Activated naive CD8-positive, alpha-beta T cell treated with anti-CD3 and anti-CD28 coated beads for 36 hours (primary cell): ENCODE results near the gene RIMS1. TPM values are rescaled to one million over a fixed set of nuclear protein-coding genes. Genes with fewer than 3 reads are reported as not detected.

ENCODE experiments used
- DNase-seq: peaks from one replicate; pipeline ENCODE4 v3.0.0; 2021
- H3K27ac Mint-ChIP-seq: one replicate; pipeline ENCODE4 v1.8.0; 2022; ENCODE audit warnings: mild to moderate bottlenecking, moderate library complexity, mixed read lengths
- H3K27me3 Mint-ChIP-seq: one replicate; pipeline ENCODE4 v1.8.0; 2022; ENCODE audit warnings: mild to moderate bottlenecking, mixed read lengths
- H3K36me3 Mint-ChIP-seq: one replicate; pipeline ENCODE4 v1.8.0; 2021; ENCODE audit warnings: mild to moderate bottlenecking, mixed read lengths
- H3K4me1 Mint-ChIP-seq: one replicate; pipeline ENCODE4 v1.8.0; 2021; ENCODE audit warnings: mixed read lengths
- H3K4me3 Mint-ChIP-seq: one replicate; pipeline ENCODE4 v1.8.0; 2022; ENCODE audit warnings: mild to moderate bottlenecking, moderate library complexity, mixed read lengths
- H3K9me3 Mint-ChIP-seq: one replicate; pipeline ENCODE4 v1.8.0; 2022; ENCODE audit warnings: mixed read lengths
- total RNA-seq, 2 experiments: library from RNA; stranded (reverse); gene quantifications; one replicate each; pipeline ENCODE4 v1.2.3, GENCODE V29; 2021

RIMS1 gene
- total RNA-seq, 2 experiments from 2014 or later: not detected

DNA sequence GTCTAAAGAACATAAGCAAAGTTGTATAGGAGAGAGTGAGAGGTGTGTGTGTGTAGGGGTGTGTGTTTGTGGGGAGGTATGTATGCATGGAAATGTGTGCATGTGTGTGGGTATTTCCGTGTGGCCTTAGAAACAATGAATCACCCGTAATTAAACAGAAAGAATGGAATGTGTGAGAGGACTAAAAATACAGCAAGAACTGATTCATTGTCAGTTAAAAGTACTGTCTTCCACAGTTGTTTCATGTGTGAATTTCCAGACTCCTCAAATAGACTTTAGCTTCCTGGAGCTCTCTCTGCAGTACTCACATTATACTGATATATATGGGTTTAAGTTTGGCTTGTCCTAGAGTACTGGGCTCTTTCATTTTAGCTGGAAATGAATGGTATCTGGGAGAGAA, 145.7 kb downstream of the RIMS1 start:
- Mint-ChIP-seq H3K4me1 (no peaks in the 10 kb centered on the region), H3K4me3 (no peak overlapping the region), H3K27me3 (no peaks in the 10 kb centered on the region), H3K27ac (no peak overlapping the region), H3K9me3 (no peaks in the 10 kb centered on the region), H3K36me3 (no peaks in the 10 kb centered on the region)
- DNase-seq: no peak

DNA sequence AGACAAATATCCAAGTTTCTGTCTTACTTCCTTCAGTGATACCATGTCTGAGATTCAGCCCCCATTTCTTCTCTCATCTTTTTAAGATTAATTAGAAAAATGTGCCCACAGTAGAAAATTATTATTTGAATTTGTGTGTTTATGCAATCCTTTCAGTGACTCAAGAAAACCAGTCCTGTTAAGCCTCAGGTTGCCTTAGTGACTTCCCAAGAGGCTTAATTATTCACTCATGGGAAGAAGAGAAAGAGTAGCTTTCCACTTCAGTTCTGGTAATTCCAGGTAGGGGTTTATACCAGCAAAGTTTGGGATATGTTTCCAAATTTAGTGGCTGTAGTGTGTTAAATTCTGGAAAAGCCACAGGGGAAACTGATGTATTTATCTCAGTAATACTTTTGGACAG, 149.1 kb downstream of the RIMS1 start:
- no peak overlapping the region for H3K27ac Mint-ChIP-seq
- H3K36me3 Mint-ChIP-seq: no peaks in the 10 kb centered on the region
- no peaks in the 10 kb centered on the region for H3K27me3 Mint-ChIP-seq
- no peak overlapping the region for H3K4me3 Mint-ChIP-seq
- H3K4me1 Mint-ChIP-seq: no peaks in the 10 kb centered on the region
- no peak for DNase-seq
- no peaks in the 10 kb centered on the region for H3K9me3 Mint-ChIP-seq

DNA sequence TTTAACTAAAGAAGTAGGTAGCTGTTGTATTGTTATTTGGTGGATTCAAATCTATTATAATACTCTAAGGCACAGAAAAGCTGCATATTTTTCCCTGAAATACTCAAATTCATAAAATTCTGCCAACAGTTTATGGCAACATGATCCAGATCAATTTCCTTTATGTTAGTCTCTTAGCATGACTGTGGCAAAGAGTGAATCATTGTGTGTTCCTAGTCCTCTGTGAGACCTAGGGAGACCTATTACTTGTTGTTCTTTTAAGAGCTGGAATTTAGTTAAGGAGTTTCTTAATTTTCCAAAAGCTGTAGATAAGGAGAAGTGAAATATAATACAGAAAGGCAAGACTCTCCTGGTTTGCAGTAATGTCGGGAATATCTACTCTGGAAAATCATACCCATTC, 149.6 kb downstream of the RIMS1 start:
- Mint-ChIP-seq H3K4me1 (no peaks in the 10 kb centered on the region), H3K36me3 (no peaks in the 10 kb centered on the region), H3K27me3 (no peaks in the 10 kb centered on the region), H3K4me3 (no peak overlapping the region), H3K9me3 (no peaks in the 10 kb centered on the region), H3K27ac (no peak overlapping the region)
- no peak for DNase-seq

DNA sequence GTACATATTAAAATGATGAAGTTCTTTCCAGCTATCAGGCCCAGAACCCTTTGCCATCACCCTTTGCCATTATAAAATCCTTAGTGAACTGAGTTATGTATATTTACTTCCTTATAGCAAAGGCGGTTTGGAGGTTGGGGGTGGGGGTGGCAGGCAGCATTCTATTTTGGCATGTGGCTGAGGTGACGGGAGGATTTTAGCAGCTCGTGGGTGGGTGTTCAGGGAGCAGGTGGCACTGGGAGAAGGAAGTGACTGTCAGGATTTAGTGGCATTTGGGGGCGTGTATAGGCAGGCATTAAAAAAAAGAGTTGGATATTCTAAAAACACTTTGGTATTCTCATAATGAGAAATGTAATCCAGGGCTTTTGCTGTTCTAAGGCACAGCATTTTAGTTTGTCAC, 150.7 kb downstream of the RIMS1 start:
- H3K36me3 Mint-ChIP-seq: no peaks in the 10 kb centered on the region

DNA sequence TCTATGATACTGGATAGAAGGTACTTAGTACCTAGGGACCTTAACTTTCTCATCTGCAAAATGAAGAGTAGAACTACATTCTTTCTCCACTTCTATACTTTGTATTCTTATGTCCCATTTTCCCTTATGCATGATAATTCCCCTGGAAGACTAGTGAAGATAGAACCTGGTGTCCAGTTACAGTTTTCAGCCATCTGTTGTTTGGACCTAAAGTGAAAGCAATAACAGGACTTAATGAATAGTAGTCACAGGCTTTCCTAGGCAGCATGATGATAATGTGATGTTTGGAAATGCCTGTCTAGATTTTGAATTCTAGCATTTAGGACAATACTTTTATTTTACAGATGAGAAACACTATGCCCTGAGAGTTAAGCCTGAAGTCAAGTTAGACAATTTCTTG, 153.8 kb downstream of the RIMS1 start:
- Mint-ChIP-seq H3K9me3 (no peaks in the 10 kb centered on the region), H3K36me3 (no peaks in the 10 kb centered on the region), H3K27me3 (no peaks in the 10 kb centered on the region), H3K4me1 (no peaks in the 10 kb centered on the region), H3K27ac (no peak overlapping the region), H3K4me3 (no peak overlapping the region)
- DNase-seq: no peak

More for the DNA sequence above, 150.7 kb downstream of the RIMS1 start:
- Mint-ChIP-seq H3K9me3 (no peaks in the 10 kb centered on the region), H3K4me1 (no peaks in the 10 kb centered on the region), H3K27me3 (no peaks in the 10 kb centered on the region), H3K4me3 (no peak overlapping the region), H3K27ac (no peak overlapping the region)
- DNase-seq: no peak

DNA sequence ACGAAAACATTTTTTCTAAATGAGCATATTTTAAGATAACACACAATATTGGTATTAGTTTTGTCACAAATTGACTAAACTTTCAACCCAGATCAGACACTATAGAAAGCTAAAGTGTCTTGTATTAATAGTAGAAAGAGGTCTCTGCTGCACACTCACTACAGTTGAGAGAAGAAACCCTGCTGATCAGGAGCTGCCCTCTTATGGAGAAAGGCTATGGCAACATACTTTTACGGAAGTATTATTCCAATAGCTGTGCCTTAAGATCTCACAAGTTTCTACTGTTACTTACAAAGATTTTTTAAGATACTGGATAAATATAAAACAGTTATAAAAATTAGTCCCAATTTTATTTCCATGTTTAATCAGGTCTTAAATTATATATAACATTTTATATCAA, 155.7 kb downstream of the RIMS1 start:
- no peak overlapping the region for H3K4me3 Mint-ChIP-seq
- no peaks in the 10 kb centered on the region for H3K27me3 Mint-ChIP-seq
- H3K27ac Mint-ChIP-seq: no peak overlapping the region
- H3K4me1 Mint-ChIP-seq: no peaks in the 10 kb centered on the region
- DNase-seq: no peak
- H3K9me3 Mint-ChIP-seq: no peaks in the 10 kb centered on the region
- H3K36me3 Mint-ChIP-seq: no peaks in the 10 kb centered on the region

DNA sequence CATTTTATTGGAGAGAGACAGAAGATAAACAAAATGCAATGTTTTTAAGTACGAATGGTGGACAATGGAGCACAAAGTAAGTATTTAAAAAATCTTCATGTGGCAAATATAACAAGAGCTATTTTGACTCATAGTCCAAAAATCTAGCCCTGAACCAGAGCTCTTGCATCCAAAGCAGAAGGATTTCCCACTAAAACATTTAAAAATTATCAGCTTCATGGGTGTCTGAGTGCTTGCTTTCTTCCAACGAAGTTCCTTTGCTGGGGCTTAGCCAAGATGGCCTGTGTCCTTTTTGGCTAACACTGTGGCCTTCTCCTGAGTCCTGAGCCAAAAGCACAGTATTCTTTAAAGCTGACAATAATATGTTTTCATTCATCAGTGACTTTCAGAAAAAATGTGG, 161.7 kb downstream of the RIMS1 start:
- Mint-ChIP-seq H3K9me3 (no peaks in the 10 kb centered on the region), H3K4me1 (no peaks in the 10 kb centered on the region), H3K27me3 (no peaks in the 10 kb centered on the region), H3K27ac (no peak overlapping the region), H3K36me3 (no peaks in the 10 kb centered on the region), H3K4me3 (no peak overlapping the region)
- no peak for DNase-seq

DNA sequence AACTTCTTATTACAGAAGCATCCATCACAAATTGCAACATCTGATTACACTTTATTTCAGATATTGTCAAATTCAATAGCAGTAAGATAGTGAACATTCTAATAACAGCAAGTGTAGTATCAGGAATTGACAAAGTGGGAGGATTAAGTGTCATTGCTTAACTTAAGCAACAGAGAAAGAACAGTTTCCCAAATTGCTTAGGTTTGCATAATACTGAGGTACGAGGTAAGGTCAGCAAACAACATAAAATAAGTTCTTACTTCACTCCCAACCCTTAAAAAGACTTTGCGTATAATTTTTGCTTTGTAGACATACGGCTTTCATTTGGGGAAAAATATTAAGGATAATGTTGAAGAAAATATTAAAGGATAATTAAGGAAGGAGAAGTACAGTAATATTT, 163.0 kb downstream of the RIMS1 start:
- no peak for DNase-seq
- no peaks in the 10 kb centered on the region for H3K36me3 Mint-ChIP-seq
- H3K4me1 Mint-ChIP-seq: no peaks in the 10 kb centered on the region
- H3K27ac Mint-ChIP-seq: no peak overlapping the region
- H3K27me3 Mint-ChIP-seq: no peaks in the 10 kb centered on the region
- no peak overlapping the region for H3K4me3 Mint-ChIP-seq
- peaks cover 2% of the 10 kb centered on the region for H3K9me3 Mint-ChIP-seq

DNA sequence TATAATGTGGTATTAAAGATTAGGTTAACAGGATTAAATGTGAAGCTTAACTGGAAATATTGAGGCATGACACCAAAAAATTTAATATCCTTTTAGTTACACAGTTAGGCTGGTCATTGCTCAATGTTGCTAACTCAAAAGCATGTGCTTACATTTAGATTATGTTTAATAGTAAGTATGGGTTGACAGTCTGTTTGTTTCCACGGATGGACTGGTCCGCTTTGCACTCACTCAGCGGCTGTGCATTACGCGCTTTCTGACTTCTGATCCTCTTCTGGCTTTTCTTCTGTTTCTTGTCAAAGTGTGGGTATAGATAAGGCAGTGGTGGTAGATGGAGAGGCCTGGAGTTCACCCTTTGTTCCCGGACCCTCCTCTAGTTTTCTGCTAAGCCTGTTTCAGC, 174.9 kb downstream of the RIMS1 start:
- H3K27me3 Mint-ChIP-seq: no peaks in the 10 kb centered on the region
- no peak overlapping the region for H3K27ac Mint-ChIP-seq
- H3K4me1 Mint-ChIP-seq: no peaks in the 10 kb centered on the region
- H3K4me3 Mint-ChIP-seq: no peak overlapping the region
- no peaks in the 10 kb centered on the region for H3K9me3 Mint-ChIP-seq
- DNase-seq: no peak
- H3K36me3 Mint-ChIP-seq: no peaks in the 10 kb centered on the region

DNA sequence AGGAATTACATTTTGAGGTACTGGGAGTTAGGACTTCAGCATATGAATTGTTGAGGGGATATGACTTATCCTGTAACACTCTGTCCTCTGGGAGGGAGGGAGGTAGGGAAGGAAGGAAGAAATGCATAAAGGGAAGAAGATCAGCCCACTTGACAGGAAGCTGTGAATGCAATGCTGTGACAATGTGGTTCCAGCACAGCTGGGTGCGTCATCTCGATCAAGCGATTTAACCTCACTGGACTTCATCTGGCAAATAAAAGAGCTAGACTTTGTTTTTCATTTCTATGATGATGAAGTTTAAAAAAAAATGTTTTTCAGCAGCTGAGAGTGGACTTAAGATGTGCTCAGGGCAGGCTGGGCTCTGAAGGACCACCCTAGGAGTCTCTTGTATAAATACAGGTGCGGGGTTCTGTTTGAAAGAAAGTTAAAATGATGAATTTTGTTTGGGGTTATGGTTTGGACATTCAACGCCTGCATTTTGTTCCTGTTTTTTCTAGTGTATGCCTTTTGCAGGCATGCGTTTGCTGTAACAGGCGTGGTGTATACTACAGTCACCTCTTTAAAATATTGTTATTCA, 178.1 kb downstream of the RIMS1 start:
- H3K4me3 Mint-ChIP-seq: no peak overlapping the region
- H3K27ac Mint-ChIP-seq: no peak overlapping the region
- H3K27me3 Mint-ChIP-seq: no peaks in the 10 kb centered on the region
- H3K9me3 Mint-ChIP-seq: no peaks in the 10 kb centered on the region
- H3K36me3 Mint-ChIP-seq: no peaks in the 10 kb centered on the region
- no peaks in the 10 kb centered on the region for H3K4me1 Mint-ChIP-seq
- DNase-seq: no peak

DNA sequence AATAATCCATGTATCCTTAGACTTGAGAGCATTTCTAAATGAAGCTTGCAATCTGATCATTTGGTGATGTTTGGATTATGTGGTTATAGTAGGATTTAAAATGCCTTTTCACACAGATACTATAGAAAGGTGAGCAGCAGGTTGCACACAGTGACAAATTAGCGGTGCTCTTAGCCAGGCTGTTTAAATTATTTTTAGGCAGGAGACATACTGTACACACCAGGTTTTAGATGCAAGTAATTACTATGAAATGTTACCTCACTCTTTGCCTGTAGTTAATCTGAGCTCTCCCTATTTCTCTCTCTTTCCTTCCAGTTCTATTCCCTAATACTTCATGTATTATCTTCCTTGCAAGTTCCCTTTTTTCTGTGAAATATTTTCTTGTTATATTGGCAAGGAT, 191.7 kb downstream of the RIMS1 start:
- DNase-seq: no peak
- no peaks in the 10 kb centered on the region for H3K27me3 Mint-ChIP-seq
- H3K9me3 Mint-ChIP-seq: no peaks in the 10 kb centered on the region
- no peaks in the 10 kb centered on the region for H3K36me3 Mint-ChIP-seq
- no peak overlapping the region for H3K27ac Mint-ChIP-seq
- no peak overlapping the region for H3K4me3 Mint-ChIP-seq
- no peaks in the 10 kb centered on the region for H3K4me1 Mint-ChIP-seq

DNA sequence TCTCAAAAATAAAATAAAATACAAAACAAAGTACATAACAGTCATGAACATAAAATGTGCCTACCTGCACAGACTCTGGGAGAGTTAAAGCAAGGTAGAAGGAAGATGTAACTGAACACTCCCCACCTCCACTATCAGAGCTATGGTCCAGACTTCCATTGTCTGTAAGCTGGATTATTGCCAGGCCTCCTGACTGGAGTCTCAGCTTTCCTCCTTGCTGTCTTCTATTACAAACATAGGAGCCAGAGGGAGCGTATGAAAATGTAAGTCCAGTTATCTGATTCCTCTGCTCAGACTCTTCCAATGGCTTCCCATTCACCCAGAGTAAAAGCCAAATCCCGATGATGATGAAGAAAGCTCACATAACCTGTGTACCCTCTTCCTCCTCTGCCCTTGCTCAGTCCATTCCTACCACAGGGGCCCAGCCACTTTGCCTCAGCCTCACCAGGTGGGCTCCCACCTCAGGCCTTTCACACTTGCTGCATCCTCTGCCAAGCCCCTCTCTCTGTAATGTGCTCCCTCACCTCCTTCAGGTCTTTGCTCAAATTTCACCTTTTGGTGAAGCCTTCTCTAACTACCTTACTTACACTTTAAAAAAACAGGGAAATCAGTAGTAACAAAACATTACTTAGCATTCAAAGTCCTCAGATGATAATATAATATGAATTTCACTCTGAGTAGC, 194.1 kb downstream of the RIMS1 start:
- H3K9me3 Mint-ChIP-seq: no peaks in the 10 kb centered on the region
- H3K27ac Mint-ChIP-seq: no peak overlapping the region
- H3K4me1 Mint-ChIP-seq: no peaks in the 10 kb centered on the region
- no peak overlapping the region for H3K4me3 Mint-ChIP-seq
- H3K27me3 Mint-ChIP-seq: no peaks in the 10 kb centered on the region
- DNase-seq: no peak
- no peaks in the 10 kb centered on the region for H3K36me3 Mint-ChIP-seq

DNA sequence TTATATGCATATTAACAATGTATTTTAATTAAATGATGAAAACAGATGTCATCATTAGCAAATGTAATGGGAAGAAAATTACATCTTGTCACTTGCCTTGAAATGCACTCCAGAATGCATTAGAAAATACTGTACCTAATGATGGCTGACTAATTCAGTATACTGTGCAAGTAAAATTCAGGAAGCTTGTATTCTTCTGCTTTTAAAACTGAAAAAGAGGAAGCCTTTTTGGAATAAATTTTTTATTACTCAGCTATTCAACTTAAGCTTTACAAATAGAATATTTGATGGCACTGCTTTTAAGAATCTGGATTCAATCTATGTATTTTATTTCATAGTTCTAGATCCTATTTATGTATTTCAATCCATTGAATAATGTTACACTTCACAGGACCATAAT, 195.5 kb downstream of the RIMS1 start:
- Mint-ChIP-seq H3K36me3 (no peaks in the 10 kb centered on the region), H3K4me1 (no peaks in the 10 kb centered on the region), H3K9me3 (no peaks in the 10 kb centered on the region), H3K27ac (no peak overlapping the region), H3K4me3 (no peak overlapping the region), H3K27me3 (no peaks in the 10 kb centered on the region)
- DNase-seq: no peak

DNA sequence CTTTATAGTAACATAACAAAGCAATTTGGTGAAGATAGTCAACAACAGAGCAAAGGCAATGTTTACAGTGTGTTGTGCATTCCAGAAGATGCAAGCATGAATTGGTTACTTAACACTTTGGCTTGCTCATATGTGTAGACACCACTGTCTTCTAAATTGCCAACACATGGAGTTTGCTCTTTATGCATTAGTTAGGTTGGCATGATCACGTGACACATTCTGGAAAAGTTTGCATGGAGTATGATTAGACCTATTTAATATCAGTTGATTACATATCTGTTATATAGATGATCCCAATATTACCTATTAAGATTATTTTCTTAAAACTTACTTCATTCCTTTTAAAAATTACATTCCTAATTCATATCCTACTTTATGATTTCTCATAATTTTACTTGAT, 197.6 kb downstream of the RIMS1 start:
- DNase-seq: no peak
- Mint-ChIP-seq H3K9me3 (no peaks in the 10 kb centered on the region), H3K36me3 (no peaks in the 10 kb centered on the region), H3K4me1 (no peaks in the 10 kb centered on the region), H3K4me3 (no peak overlapping the region), H3K27ac (no peak overlapping the region), H3K27me3 (no peaks in the 10 kb centered on the region)

DNA sequence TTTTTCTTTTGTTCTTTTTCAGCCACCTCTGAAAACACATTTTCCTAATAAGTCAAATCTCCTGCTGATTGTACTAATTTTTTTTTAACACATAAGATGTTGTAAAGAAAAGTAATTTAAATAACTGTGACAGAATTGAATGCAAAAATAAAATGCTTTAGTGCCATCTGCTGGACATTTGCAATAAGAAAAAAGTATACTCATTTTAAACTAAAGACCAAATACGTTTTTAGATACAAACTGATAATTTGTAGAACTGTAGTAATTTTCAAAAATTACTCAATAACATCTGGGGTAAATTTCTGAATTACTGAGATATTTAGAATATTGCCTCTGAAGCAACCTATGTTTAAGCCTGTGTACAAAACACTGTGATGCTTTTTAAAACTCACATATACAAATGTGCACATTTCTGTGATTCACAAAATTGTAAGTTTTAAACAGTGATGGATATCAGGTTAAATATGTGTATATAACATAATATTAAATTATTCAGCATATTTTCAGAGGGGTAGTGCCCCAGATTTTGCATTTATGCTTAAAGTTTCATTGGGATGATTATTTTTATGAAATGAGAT, 198.7 kb downstream of the RIMS1 start:
- Mint-ChIP-seq H3K27me3 (no peaks in the 10 kb centered on the region), H3K27ac (no peak overlapping the region), H3K4me3 (no peak overlapping the region), H3K36me3 (no peaks in the 10 kb centered on the region), H3K4me1 (no peaks in the 10 kb centered on the region), H3K9me3 (no peaks in the 10 kb centered on the region)
- no peak for DNase-seq

DNA sequence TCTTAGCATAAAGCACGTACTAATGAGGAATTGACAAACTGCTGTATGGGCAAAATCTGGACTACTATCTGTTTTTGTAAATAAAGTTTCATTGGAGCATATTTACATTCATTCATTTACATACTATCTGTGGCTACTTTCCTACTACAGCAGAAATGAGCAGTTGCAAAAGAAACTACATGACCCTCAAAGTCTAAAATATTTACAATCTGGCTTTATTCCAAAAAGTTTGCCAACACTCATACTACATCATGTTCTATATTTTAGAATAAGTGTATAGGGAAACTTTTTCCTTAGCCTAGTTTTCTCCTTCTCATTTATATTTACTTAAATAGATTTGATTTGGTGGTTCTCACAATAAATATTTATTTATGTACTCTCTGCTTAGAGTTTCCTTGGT, 208.2 kb downstream of the RIMS1 start:
- H3K9me3 Mint-ChIP-seq: no peaks in the 10 kb centered on the region
- no peak overlapping the region for H3K27ac Mint-ChIP-seq
- no peak for DNase-seq
- H3K36me3 Mint-ChIP-seq: no peaks in the 10 kb centered on the region
- H3K27me3 Mint-ChIP-seq: no peaks in the 10 kb centered on the region
- no peak overlapping the region for H3K4me3 Mint-ChIP-seq
- H3K4me1 Mint-ChIP-seq: no peaks in the 10 kb centered on the region
